ENCODE measurements around the gene PARG. TPM values are rescaled to one million over a fixed set of nuclear protein-coding genes. Genes with fewer than 3 reads are reported as not detected.
A peak's percentile ranks its signal among the peaks of the same experiment; 100 is the strongest.

PARG gene
- total RNA-seq, 1 experiment from 2014 or later = 42.4 TPM

DNA sequence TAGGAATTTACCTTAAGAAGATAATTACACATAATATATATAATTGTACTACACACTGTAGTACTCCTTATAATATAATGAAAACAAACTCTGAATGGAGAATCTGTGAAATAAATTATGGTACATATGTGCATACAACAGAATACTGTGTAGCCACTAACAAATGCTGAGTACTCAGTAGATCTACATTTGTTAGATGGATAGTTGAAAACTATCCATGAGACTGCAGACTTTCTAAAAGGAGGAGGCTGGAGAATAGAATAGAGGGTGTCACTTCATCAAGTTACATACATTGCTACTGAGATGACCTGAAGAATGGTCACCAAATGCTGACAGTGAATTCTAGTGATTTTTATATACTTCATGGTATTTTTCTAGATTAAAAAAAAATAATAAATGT, 111.0 kb downstream of the PARG start:
- peaks cover 54% of the 10 kb centered on the region for H3K4me1 ChIP-seq (ENCODE audit: insufficient read depth, low read length, poor library complexity, severe bottlenecking)
- H3K4me3 ChIP-seq (ENCODE audit: low read depth, low read length, poor library complexity, severe bottlenecking) = no peak overlapping the region
- no peaks in the 10 kb centered on the region for H3K9me3 ChIP-seq (ENCODE audit: low read depth, low read length, poor library complexity, severe bottlenecking)
- TF ChIP-seq, protein P1, sequence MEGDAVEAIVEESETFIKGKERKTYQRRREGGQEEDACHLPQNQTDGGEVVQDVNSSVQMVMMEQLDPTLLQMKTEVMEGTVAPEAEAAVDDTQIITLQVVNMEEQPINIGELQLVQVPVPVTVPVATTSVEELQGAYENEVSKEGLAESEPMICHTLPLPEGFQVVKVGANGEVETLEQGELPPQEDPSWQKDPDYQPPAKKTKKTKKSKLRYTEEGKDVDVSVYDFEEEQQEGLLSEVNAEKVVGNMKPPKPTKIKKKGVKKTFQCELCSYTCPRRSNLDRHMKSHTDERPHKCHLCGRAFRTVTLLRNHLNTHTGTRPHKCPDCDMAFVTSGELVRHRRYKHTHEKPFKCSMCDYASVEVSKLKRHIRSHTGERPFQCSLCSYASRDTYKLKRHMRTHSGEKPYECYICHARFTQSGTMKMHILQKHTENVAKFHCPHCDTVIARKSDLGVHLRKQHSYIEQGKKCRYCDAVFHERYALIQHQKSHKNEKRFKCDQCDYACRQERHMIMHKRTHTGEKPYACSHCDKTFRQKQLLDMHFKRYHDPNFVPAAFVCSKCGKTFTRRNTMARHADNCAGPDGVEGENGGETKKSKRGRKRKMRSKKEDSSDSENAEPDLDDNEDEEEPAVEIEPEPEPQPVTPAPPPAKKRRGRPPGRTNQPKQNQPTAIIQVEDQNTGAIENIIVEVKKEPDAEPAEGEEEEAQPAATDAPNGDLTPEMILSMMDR (conservative IDR thresholded peaks at IDR 0.05; ENCODE audit: low read depth, low read length) = no peak
- intact Hi-C loops (cut with micrococcal nuclease; ENCODE audit: unreplicated experiment) = no loop called here
- peak overlapping the region; percentile 69 for H3K27ac ChIP-seq (ENCODE audit: low read depth, low read length, poor library complexity, severe bottlenecking)
- CTCF ChIA-PET = no interaction called here
- peak; percentile 32 for DNase-seq (ENCODE audit: low spot score)
- no peaks in the 10 kb centered on the region for H3K36me3 ChIP-seq (ENCODE audit: insufficient read depth, low read length, poor library complexity, severe bottlenecking)
- POLR2A ChIA-PET (ENCODE audit: low non-redundant PET) = no interaction called here
- BruUV-seq (replicated peaks) = no TSS peak
- H3K27me3 ChIP-seq (replicated peaks; ENCODE audit: insufficient read depth, low read depth, low read length, poor library complexity) = no peaks in the 10 kb centered on the region

DNA sequence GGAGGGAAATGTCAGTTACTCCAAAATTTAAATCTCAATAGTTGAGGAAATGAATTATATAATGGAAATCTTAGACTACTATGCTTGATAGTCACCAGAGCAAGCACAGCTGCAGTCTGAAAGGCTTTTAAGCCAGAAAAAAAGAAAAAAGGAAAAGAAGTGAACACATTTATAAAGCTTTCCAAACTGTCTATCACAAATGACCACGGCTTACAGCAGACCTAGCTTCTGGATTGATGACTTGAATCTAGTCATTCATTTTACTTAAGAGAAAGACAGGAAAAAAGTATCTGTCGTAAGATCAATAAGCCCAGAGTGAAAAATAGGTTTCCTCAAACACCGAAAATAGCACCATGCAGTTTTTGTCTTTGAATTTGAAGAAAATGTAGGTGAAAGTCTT, 111.8 kb downstream of the PARG start:
- Histone ChIP-seq H3K4me1 (ENCODE audit: insufficient read depth, low read length, poor library complexity, severe bottlenecking) (peaks cover 50% of the 10 kb centered on the region), H3K4me3 (ENCODE audit: low read depth, low read length, poor library complexity, severe bottlenecking) (no peak overlapping the region), H3K27ac (ENCODE audit: low read depth, low read length, poor library complexity, severe bottlenecking) (peak overlapping the region; percentile 69), H3K36me3 (ENCODE audit: insufficient read depth, low read length, poor library complexity, severe bottlenecking) (no peaks in the 10 kb centered on the region), H3K27me3 (replicated peaks; ENCODE audit: insufficient read depth, low read depth, low read length, poor library complexity) (no peaks in the 10 kb centered on the region), H3K9me3 (ENCODE audit: low read depth, low read length, poor library complexity, severe bottlenecking) (no peaks in the 10 kb centered on the region)
- ChIA-PET CTCF (no interaction called here), POLR2A (ENCODE audit: low non-redundant PET) (no interaction called here)
- intact Hi-C loops (cut with micrococcal nuclease; ENCODE audit: unreplicated experiment) = no loop called here
- BruUV-seq (replicated peaks) = no TSS peak
- TF ChIP-seq, protein P1 (conservative IDR thresholded peaks at IDR 0.05; ENCODE audit: low read depth, low read length) = no peak
- no peak for TF ChIP-seq EZH2 (IDR thresholded peaks at IDR 0.05; ENCODE audit: borderline replicate concordance, low read depth, low read length, poor library complexity, severe bottlenecking)
- DNase-seq (ENCODE audit: low spot score) = peak; percentile 51

DNA sequence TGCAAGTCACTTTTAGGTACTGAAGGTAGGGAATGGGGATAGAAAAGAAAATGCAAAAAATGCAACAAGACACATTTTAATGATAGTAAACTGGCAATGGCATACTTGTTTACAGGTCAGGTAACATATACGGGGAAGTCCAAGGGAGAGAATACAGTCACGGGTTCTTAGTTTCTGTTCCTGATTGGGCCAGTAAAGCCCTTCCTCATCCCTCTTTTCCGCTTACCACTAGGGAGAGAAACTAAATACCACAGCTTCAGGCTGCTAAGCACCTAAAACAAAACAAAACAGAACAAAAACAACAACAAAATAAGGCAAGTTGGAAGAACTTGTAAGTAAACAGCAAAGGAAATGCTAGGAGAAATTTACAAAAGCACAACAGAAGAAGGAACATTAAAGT, 114.5 kb downstream of the PARG start:
- ChIA-PET CTCF (no interaction called here), POLR2A (ENCODE audit: low non-redundant PET) (no interaction called here)
- no peak for DNase-seq (ENCODE audit: low spot score)
- intact Hi-C loops (cut with micrococcal nuclease; ENCODE audit: unreplicated experiment) = no loop called here
- peaks cover 32% of the 10 kb centered on the region for H3K4me1 ChIP-seq (ENCODE audit: insufficient read depth, low read length, poor library complexity, severe bottlenecking)
- H3K27me3 ChIP-seq (replicated peaks; ENCODE audit: insufficient read depth, low read depth, low read length, poor library complexity) = no peaks in the 10 kb centered on the region
- TF ChIP-seq, protein P1 (conservative IDR thresholded peaks at IDR 0.05; ENCODE audit: low read depth, low read length) = no peak
- no peak for TF ChIP-seq EZH2 (IDR thresholded peaks at IDR 0.05; ENCODE audit: borderline replicate concordance, low read depth, low read length, poor library complexity, severe bottlenecking)
- BruUV-seq (replicated peaks) = no TSS peak
- H3K36me3 ChIP-seq (ENCODE audit: insufficient read depth, low read length, poor library complexity, severe bottlenecking) = peaks cover 4% of the 10 kb centered on the region
- H3K9me3 ChIP-seq (ENCODE audit: low read depth, low read length, poor library complexity, severe bottlenecking) = no peaks in the 10 kb centered on the region
- no peak overlapping the region for H3K27ac ChIP-seq (ENCODE audit: low read depth, low read length, poor library complexity, severe bottlenecking)
- H3K4me3 ChIP-seq (ENCODE audit: low read depth, low read length, poor library complexity, severe bottlenecking) = no peak overlapping the region

Measured in A673 (cell line).